G401 (cell line): Measurements from ENCODE around the gene CSGALNACT2. TPM values are rescaled to one million over a fixed set of nuclear protein-coding genes. Genes with fewer than 3 reads are reported as not detected.

Experiments
- DNase-seq: peaks from one replicate; pipeline ENCODE4 v3.0.0-alpha.2; 2015; ENCODE audit warnings: low spot score
- in situ Hi-C: cut with HindIII; loops from 2 replicates; pipeline ENCODE4 v1.10.0; 2016; ENCODE audit warnings: low sequenced_read_pairs, mixed read lengths
- total RNA-seq: library from RNA; depleted of rRNA; stranded (reverse); fragments of >200 nt; shearing (Covaris generic); gene quantifications from 2 replicates; pipeline ENCODE4 v1.2.3, GENCODE V29; 2014

The CSGALNACT2 gene
- total RNA-seq, 1 experiment from 2014 or later = 9.2 TPM

GRCh38 chr10:43122096-43122495 lies 16.1 kb upstream of the CSGALNACT2 start:
- in situ Hi-C loops = no loop called here

GRCh38 chr10:43122826-43123225 lies 15.4 kb upstream of the CSGALNACT2 start:
- in situ Hi-C loops = no loop called here
- DNase-seq = no peak

More at GRCh38 chr10:43122096-43122495, 16.1 kb upstream of the CSGALNACT2 start:
- DNase-seq = no peak

DNA sequence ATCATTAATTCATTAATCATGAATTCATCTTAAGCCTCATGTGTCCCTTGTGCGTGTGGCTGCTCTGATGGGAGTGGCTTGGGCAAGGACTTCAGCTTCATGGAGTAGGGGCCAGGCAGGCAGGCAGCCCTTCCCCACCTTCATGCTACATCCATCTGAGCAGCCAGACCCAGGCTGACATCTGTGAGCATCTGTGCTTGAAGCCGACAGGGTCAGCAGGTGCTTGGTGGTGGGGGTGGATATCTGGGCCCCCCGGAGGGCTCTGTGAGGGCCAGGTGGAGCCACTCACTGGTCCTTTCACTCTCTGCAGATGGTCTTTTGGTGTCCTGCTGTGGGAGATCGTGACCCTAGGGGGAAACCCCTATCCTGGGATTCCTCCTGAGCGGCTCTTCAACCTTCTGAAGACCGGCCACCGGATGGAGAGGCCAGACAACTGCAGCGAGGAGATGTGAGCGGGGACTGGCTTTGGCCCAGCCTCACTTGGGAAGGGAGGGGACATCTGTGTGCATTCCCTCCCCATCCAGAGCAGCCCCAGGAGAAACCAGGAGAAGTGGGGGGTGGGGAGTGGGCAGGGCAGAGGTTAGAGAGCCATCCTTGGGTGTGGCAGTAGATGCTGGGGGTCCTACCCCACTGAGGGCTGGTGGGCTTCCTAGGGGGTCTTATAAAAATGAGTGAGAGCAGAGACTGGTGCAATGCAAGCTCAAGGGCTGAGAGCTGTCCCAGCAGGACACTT lies 14.7 kb upstream of the CSGALNACT2 start:
- no peak for DNase-seq
- in situ Hi-C loops = no loop called here

GRCh38 chr10:43124094-43124521 lies 14.1 kb upstream of the CSGALNACT2 start:
- no peak for DNase-seq
- in situ Hi-C loops = no loop called here

- DNase-seq = no peak
- in situ Hi-C loops = no loop called here
Observed at GRCh38 chr10:43124574-43125273, 13.5 kb upstream of the CSGALNACT2 start.

DNA sequence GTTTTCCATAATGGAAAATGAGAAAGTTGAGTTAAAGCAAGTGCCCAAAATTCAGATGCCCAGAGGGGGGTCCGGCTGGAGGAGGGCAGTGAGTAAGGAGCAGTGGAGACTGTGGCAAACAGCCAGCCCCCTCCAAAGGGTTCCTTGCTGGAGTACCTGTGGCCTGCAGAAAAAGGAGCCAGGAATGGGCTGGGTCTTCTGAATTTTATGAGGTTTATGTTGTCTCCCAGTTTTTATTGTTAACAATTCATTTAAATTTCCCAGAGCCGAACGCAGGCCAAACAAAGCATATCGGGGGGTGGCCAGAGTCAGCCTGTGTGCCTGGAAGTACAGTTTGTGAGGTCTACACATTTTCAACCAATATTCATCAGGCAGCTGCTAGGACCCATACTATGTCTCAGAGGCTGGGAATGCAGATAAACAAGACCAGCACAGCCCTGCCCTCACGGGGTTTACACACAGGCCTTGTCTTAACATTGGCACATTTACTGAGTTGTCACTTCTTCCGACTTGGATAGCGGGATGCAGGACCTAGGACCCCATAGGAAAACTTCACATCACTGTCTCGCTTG lies 12.9 kb upstream of the CSGALNACT2 start:
- in situ Hi-C loops = no loop called here
- DNase-seq = no peak

DNA sequence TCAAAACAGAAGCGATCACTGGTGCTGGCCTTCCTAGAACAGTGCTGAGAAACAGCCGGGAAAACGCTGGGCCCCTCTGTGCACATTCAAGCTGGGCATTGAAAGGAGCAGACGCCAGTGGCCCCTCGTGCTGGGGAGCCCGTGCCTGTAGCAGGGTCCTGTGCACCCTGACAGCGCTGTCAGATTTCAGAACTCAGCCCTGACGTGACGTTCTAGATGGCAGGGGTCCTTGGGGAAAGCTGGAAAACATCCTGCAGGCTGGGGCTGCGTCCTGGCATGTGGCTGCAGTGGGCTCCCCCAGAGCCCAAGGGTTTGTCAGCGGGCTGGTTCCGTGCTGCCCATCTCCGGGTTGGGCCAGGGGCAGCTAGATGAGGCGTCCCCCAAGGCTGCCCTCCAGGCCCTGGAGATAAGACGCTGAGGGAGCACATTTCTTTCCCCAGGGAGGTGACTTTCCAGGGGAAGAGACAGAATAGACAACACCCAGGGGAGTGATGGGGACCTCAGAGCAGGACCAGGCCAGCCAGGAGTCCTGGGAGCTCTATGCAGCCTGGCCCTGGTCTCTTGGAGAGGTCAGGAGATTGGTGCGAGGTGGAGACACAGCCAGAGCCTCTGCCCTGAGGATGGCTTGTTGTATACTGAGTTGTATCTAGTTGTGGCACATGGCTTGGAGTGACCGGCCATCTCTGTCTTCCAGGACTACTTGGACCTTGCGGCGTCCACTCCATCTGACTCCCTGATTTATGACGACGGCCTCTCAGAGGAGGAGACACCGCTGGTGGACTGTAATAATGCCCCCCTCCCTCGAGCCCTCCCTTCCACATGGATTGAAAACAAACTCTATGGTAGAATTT lies 12.1 kb upstream of the CSGALNACT2 start:
- in situ Hi-C loops = no loop called here
- DNase-seq = no peak

DNA sequence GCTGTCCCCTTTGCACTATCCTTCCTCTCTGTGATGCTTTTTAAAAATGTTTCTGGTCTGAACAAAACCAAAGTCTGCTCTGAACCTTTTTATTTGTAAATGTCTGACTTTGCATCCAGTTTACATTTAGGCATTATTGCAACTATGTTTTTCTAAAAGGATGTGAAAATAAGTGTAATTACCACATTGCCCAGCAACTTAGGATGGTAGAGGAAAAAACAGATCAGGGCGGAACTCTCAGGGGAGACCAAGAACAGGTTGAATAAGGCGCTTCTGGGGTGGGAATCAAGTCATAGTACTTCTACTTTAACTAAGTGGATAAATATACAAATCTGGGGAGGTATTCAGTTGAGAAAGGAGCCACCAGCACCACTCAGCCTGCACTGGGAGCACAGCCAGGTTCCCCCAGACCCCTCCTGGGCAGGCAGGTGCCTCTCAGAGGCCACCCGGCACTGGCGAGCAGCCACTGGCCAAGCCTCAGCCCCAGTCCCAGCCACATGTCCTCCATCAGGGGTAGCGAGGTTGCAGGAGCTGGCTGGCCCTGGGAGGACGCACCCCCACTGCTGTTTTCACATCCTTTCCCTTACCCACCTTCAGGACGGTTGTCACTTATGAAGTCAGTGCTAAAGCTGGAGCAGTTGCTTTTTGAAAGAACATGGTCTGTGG lies 11.4 kb upstream of the CSGALNACT2 start:
- no peak for DNase-seq
- in situ Hi-C loops = no loop called here

DNA sequence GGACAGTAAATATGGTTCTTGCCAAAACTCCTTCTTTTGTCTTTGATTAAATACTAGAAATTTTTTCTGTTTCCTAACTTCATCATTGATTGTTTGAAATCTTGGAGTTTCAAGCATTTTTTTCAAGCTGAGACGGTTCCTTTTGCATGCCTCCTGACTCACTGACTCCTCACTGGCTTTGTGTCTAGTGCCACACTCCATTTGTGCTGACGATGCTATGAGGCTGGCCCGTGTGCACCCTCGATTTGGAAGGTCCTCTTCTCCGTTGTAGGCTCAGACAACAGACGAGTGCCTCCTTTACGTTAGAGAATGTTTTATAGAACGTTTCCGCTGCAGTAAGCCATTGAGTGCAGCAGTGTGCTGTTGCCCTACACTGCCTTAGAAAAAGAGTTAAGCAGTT lies 10.8 kb upstream of the CSGALNACT2 start:
- no peak for DNase-seq
- in situ Hi-C loops = no loop called here

GRCh38 chr10:43128331-43128730 lies 9.9 kb upstream of the CSGALNACT2 start:
- in situ Hi-C loops = no loop called here
- DNase-seq = no peak

DNA sequence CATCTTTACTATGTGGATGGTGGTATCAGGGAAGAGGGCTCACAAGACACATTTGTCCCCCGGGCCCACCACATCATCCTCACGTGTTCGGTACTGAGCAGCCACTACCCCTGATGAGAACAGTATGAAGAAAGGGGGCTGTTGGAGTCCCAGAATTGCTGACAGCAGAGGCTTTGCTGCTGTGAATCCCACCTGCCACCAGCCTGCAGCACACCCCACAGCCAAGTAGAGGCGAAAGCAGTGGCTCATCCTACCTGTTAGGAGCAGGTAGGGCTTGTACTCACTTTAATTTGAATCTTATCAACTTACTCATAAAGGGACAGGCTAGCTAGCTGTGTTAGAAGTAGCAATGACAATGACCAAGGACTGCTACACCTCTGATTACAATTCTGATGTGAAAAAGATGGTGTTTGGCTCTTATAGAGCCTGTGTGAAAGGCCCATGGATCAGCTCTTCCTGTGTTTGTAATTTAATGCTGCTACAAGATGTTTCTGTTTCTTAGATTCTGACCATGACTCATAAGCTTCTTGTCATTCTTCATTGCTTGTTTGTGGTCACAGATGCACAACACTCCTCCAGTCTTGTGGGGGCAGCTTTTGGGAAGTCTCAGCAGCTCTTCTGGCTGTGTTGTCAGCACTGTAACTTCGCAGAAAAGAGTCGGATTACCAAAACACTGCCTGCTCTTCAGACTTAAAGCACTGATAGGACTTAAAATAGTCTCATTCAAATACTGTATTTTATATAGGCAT lies 9.1 kb upstream of the CSGALNACT2 start:
- in situ Hi-C loops = no loop called here
- no peak for DNase-seq

DNA sequence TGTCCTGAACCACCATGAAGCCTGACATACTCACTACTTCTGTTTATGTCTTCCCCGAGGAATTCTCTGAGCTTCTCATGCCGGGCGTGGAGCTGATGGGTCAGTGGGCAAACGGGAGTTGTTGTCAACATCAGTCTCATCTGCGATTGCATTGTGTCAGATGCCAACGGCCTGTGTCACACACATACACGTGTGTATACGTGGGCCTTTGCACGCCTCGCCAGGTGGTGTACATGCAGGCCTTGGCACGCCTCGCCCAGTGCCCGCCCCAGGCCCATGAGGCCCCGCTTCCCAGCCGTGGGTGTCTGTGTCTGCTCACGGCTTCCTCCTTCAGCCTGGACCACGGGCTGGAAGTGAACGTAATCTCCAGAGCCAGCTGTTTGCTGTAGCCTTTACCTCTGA lies 7.5 kb upstream of the CSGALNACT2 start:
- in situ Hi-C loops = no loop called here
- no peak for DNase-seq

- in situ Hi-C loops = no loop called here
- no peak for DNase-seq
Observed at GRCh38 chr10:43131256-43131655, 7.0 kb upstream of the CSGALNACT2 start.

DNA sequence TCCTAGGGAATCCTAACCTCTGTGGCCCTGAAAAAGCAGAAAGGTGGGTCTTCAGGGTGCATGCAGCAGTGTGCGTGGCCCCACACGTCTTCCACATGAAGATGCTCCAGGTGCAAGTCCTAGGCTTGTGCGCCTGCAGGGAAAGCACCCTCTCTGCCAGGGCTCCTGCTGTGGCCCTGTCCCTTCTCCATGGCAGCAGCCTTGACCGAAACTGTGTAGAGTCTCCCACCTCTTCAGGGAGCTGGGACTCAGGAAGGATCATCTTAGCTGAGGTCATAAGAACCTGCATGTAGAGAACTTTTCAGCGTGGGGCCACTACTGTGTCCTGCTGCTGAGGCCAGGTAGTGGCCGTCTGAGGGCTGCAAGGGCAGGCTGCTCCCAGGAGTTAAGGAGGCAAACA lies 6.3 kb upstream of the CSGALNACT2 start:
- no peak for DNase-seq
- in situ Hi-C loops = no loop called here

- in situ Hi-C loops = no loop called here
- DNase-seq = no peak
Observed at GRCh38 chr10:43132867-43133787, 5.1 kb upstream of the CSGALNACT2 start.

DNA sequence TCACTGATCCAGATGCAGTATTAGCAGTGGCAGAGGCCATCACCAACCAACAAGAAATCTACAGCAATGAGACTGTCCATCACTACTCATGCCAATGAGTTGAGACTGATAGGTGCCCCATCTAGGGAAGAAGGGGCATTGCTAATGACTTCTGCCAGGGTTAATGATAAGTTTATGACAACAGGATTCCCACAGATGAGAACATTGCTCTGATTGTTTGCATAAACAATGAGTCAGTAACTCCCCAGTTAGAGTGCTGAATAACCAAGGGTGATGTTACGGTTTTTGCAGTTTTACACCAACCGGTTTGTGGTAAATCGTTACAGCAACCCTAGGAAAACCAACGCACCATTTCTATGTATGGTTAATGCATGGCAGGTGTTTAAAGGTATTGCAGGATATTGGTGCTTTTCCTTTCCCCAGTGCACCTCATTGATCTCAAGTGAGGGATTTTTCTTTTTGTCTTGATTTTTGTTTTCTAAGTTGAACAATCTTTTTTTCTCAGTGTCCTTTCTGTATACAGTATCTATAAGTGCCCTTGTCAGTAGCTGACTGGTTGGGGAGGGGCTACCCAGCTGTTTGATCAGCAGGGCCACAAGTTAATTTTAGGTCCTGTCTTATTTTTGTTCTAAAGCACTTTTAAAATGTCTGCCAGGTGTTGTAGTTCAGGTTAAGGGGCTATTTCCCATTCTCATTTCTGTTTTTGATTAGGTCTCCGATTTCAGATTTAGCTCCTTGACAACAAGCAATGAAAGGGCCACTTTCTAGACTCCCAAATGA lies 3.9 kb upstream of the CSGALNACT2 start:
- DNase-seq = no peak
- in situ Hi-C loops = no loop called here

DNA sequence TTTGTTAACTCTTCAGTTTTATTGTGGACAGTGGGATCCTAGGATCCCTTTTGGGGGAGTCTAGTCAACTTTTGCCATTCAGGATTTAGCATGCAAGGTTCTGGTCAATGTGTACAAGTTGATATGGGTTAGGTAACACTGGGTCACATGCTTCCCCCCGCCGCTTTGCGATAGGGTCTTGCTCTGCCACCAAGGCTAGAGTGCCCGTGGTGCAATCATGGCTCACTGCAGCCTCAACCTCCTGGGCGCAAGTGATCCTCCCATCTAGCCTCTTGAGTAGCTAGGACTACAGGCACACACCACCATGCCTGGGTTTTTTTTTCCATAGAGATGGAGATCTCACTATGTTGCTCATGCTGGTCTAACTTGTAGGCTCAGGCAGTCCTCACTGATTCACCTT lies 3.2 kb upstream of the CSGALNACT2 start:
- in situ Hi-C loops = no loop called here
- DNase-seq = no peak
